H1 (cell line): Measurements from ENCODE around the gene TCEAL4. TPM values are rescaled to one million over a fixed set of nuclear protein-coding genes. Genes with fewer than 3 reads are reported as not detected.

Source experiments
- CTCF ChIA-PET: fragments of 300-600 bp; sonication (Branson Sonifier 250); formaldehyde crosslinking; loops from one replicate; lab custom pipeline; 2021; ENCODE audit not compliant: partially characterized antibody; lab: Charles Lee
- POLR2A ChIA-PET: fragments of 300-600 bp; sonication (Branson Sonifier 250); formaldehyde crosslinking; loops from one replicate; lab custom pipeline; 2021; ENCODE audit warnings: inconsistent platforms; ENCODE audit not compliant: partially characterized antibody; lab: Charles Lee
- DNase-seq, 2 experiments: peaks; one replicate each; pipeline versions ENCODE4 v3.0.0 to v3.0.0-alpha.2; 2010 to 2022; ENCODE audit warnings: low spot score in 2 of 2, low read depth in 1 of 2, mixed read lengths in 1 of 2
- FAIRE-seq: peaks from 2 replicates; lab custom pipeline; 2011; peaks lifted over from hg19 to GRCh38; lab: Jason Lieb, UNC
- H2AFZ ChIP-seq: 2 replicates; pipeline ENCODE4 v1.8.1; 2012; ENCODE audit warnings: low read length, inconsistent platforms
- H2AK5ac ChIP-seq: 2 replicates; pipeline ENCODE4 v1.6.1; 2013; ENCODE audit warnings: low read depth, low read length
- H2BK120ac ChIP-seq: replicated peaks from 2 replicates; pipeline ENCODE3; 2013; ENCODE audit warnings: low read depth, low read length, inconsistent platforms
- H2BK12ac ChIP-seq: 2 replicates; pipeline ENCODE4 v1.6.1; 2013; ENCODE audit warnings: low read depth, low read length
- H2BK15ac ChIP-seq: 2 replicates; pipeline ENCODE4 v1.6.1; 2013; ENCODE audit warnings: low read length
- H2BK20ac ChIP-seq: 2 replicates; pipeline ENCODE4 v1.6.1; 2013; ENCODE audit warnings: low read length
- H2BK5ac ChIP-seq: 2 replicates; pipeline ENCODE4 v1.6.1; 2013; ENCODE audit warnings: low read depth, low read length
- H3K14ac ChIP-seq: 2 replicates; pipeline ENCODE4 v1.6.1; 2013; ENCODE audit warnings: inconsistent platforms; ENCODE audit not compliant: insufficient read length
- H3K18ac ChIP-seq: 2 replicates; pipeline ENCODE4 v1.6.1; 2013; ENCODE audit warnings: low read length; ENCODE audit errors: extremely low read depth
- H3K23ac ChIP-seq: 2 replicates; pipeline ENCODE4 v1.6.1; 2013; ENCODE audit warnings: inconsistent platforms; ENCODE audit not compliant: insufficient read length
- H3K23me2 ChIP-seq: 2 replicates; pipeline ENCODE4 v1.6.1; 2013; ENCODE audit warnings: low read depth, low read length
- H3K27ac ChIP-seq: 2 replicates; pipeline ENCODE4 v1.6.1; 2011; ENCODE audit warnings: low read depth, low read length, inconsistent platforms
- H3K27me3 ChIP-seq, 4 experiments: replicated peaks in 1 of 4; 1 replicate in 1 of 4; 2 replicates in 3 of 4; pipeline versions ENCODE4 v1.6.1 to v1.8.1; 2011 to 2013; ENCODE audit warnings: low read length in 3 of 4, mild to moderate bottlenecking in 3 of 4, inconsistent platforms in 2 of 4, mixed read lengths in 2 of 4, moderate library complexity in 1 of 4; ENCODE audit not compliant: control insufficient read depth in 3 of 4, insufficient read depth in 3 of 4; ENCODE audit errors: extremely low read depth in 1 of 4
- H3K36me3 ChIP-seq, 4 experiments: 2 replicates each; pipeline versions ENCODE4 v1.6.1 to v1.8.1; 2011 to 2013; ENCODE audit warnings: mild to moderate bottlenecking in 4 of 4, low read length in 3 of 4, moderate library complexity in 2 of 4, control low read depth in 1 of 4, inconsistent platforms in 1 of 4; ENCODE audit not compliant: insufficient read depth in 4 of 4, control insufficient read depth in 2 of 4
- H3K4ac ChIP-seq: replicated peaks from 2 replicates; pipeline ENCODE3; 2013; ENCODE audit warnings: low read length, low read depth, mixed read lengths, inconsistent platforms; ENCODE audit not compliant: insufficient read length
- H3K4me1 ChIP-seq, 4 experiments: replicated peaks in 1 of 4; 1 replicate in 1 of 4; 2 replicates in 3 of 4; pipeline versions ENCODE4 v1.6.1 to v1.8.1; 2011 to 2013; ENCODE audit warnings: low read length in 3 of 4, inconsistent platforms in 2 of 4, mixed read lengths in 1 of 4; ENCODE audit not compliant: insufficient read depth in 4 of 4, control insufficient read depth in 3 of 4
- H3K4me2 ChIP-seq, 2 experiments: 2 replicates each; pipeline versions ENCODE4 v1.6.1 to v1.8.1; 2011 to 2013; ENCODE audit warnings: low read depth in 2 of 2, low read length in 2 of 2, control low read depth in 1 of 2, inconsistent platforms in 1 of 2, mild to moderate bottlenecking in 1 of 2; ENCODE audit not compliant: insufficient read depth in 1 of 2
- H3K4me3 ChIP-seq, 4 experiments: fragments of 200-600, 300-600 bp in 1 of 4; sonication (generic), shearing (Covaris generic), sonication (Bioruptor Twin) in 1 of 4; 2 replicates each; pipeline versions ENCODE4 v1.5.1 to v1.8.1; 2011 to 2016; ENCODE audit warnings: low read length in 4 of 4, low read depth in 3 of 4, control low read depth in 2 of 4, inconsistent platforms in 2 of 4, mild to moderate bottlenecking in 2 of 4, mixed read lengths in 1 of 4, moderate library complexity in 1 of 4; ENCODE audit not compliant: insufficient read depth in 2 of 4; ENCODE audit errors: extremely low read depth in 1 of 4
- H3K56ac ChIP-seq: replicated peaks from 2 replicates; pipeline ENCODE3; 2013; ENCODE audit warnings: low read depth, mild to moderate bottlenecking, mixed read lengths, low read length, inconsistent platforms; ENCODE audit not compliant: insufficient read length
- H3K79me1 ChIP-seq: 2 replicates; pipeline ENCODE4 v1.6.1; 2013; ENCODE audit warnings: low read depth, low read length, control low read depth
- H3K79me2 ChIP-seq, 2 experiments: 2 replicates each; pipeline versions ENCODE4 v1.6.1 to v1.8.1; 2012 to 2013; ENCODE audit warnings: low read length in 2 of 2, mild to moderate bottlenecking in 2 of 2, inconsistent platforms in 1 of 2; ENCODE audit not compliant: insufficient read depth in 2 of 2, control insufficient read depth in 1 of 2
- H3K9ac ChIP-seq, 4 experiments: replicated peaks in 1 of 4; 1 replicate in 1 of 4; 2 replicates in 3 of 4; pipeline versions ENCODE4 v1.6.1 to v1.8.1; 2011 to 2013; ENCODE audit warnings: low read depth in 3 of 4, low read length in 3 of 4, control low read depth in 2 of 4, mild to moderate bottlenecking in 2 of 4, moderate library complexity in 2 of 4, inconsistent platforms in 1 of 4; ENCODE audit errors: extremely low read depth in 1 of 4
- H3K9me3 ChIP-seq, 2 experiments: 2 replicates each; pipeline versions ENCODE4 v1.6.1 to v1.8.1; 2012 to 2013; ENCODE audit warnings: mild to moderate bottlenecking in 2 of 2, moderate library complexity in 2 of 2, control low read depth in 1 of 2, inconsistent platforms in 1 of 2, low read depth in 1 of 2, low read length in 1 of 2, mixed read lengths in 1 of 2; ENCODE audit not compliant: insufficient read depth in 2 of 2
- H4K20me1 ChIP-seq, 2 experiments: replicated peaks in 1 of 2; 2 replicates each; pipeline versions ENCODE3 to v1.8.1; 2011 to 2013; ENCODE audit warnings: inconsistent platforms in 2 of 2, low read length in 2 of 2, mild to moderate bottlenecking in 1 of 2; ENCODE audit not compliant: insufficient read depth in 2 of 2, control insufficient read depth in 1 of 2
- H4K5ac ChIP-seq: 2 replicates; pipeline ENCODE4 v1.6.1; 2013; ENCODE audit warnings: low read length, low read depth, mixed read lengths, inconsistent platforms; ENCODE audit not compliant: insufficient read length
- H4K8ac ChIP-seq: 2 replicates; pipeline ENCODE4 v1.8.0; 2013; ENCODE audit warnings: mild to moderate bottlenecking, moderate library complexity, low read length, inconsistent platforms; ENCODE audit not compliant: insufficient read depth; ENCODE audit errors: extremely low read depth
- H4K91ac ChIP-seq: replicated peaks from 2 replicates; pipeline ENCODE3; 2013; ENCODE audit warnings: low read length, mixed read lengths, inconsistent platforms; ENCODE audit not compliant: insufficient read length
- BCL11A ChIP-seq, 2 experiments: IDR thresholded peaks; one replicate each; pipeline ENCODE4 v1.6.1; 2011; ENCODE audit warnings: low read depth in 2 of 2, low read length in 2 of 2, mild to moderate bottlenecking in 2 of 2
- BRCA1 ChIP-seq: IDR thresholded peaks from 2 replicates; pipeline ENCODE4 v1.6.1; 2012; ENCODE audit warnings: low read depth, low read length, improper control_type of control experiment
- CEBPB ChIP-seq: IDR thresholded peaks from 2 replicates; pipeline ENCODE4 v1.6.1; 2012; ENCODE audit warnings: low read depth, low read length
- EP300 ChIP-seq, 2 experiments: IDR thresholded peaks; 1 replicate in 1 of 2; 2 replicates in 1 of 2; pipeline ENCODE4 v1.6.1; 2011 to 2012; ENCODE audit warnings: low read depth in 2 of 2, low read length in 2 of 2, mild to moderate bottlenecking in 2 of 2, borderline replicate concordance in 1 of 2, inconsistent platforms in 1 of 2, moderate library complexity in 1 of 2
- GABPA ChIP-seq: IDR thresholded peaks from 2 replicates; pipeline ENCODE4 v1.6.1; 2011; ENCODE audit warnings: mild to moderate bottlenecking, low read length, moderate library complexity, borderline replicate concordance; ENCODE audit not compliant: insufficient read depth
- JUN ChIP-seq: IDR thresholded peaks from 2 replicates; pipeline ENCODE4 v1.6.1; 2011; ENCODE audit warnings: low read depth, mild to moderate bottlenecking, improper control_type of control experiment, low read length
- KDM1A ChIP-seq: fragments of 200-600, 300-600 bp; sonication (generic); IDR thresholded peaks from 2 replicates; pipeline ENCODE4 v1.7.1; 2016; ENCODE audit warnings: mild to moderate bottlenecking, low read length, borderline replicate concordance
- KDM4A ChIP-seq: IDR thresholded peaks from one replicate; pipeline ENCODE4 v1.7.1; 2012; ENCODE audit warnings: low read depth, mild to moderate bottlenecking, moderate library complexity, low read length, inconsistent platforms; ENCODE audit not compliant: severe bottlenecking
- KDM5A ChIP-seq: fragments of 200-600 bp; IDR thresholded peaks from 2 replicates; pipeline ENCODE4 v1.7.1; 2012; ENCODE audit warnings: mild to moderate bottlenecking, low read length, inconsistent platforms, mixed read lengths
- NRF1 ChIP-seq: IDR thresholded peaks from 2 replicates; pipeline ENCODE4 v1.6.1; 2011; ENCODE audit warnings: mild to moderate bottlenecking, low read depth, low read length, improper control_type of control experiment
- RAD21 ChIP-seq, 2 experiments: IDR thresholded peaks in 1 of 2; conservative IDR thresholded peaks in 1 of 2; 2 replicates each; pipeline ENCODE4 v1.6.1; 2011; ENCODE audit warnings: low read depth in 2 of 2, low read length in 2 of 2, improper control_type of control experiment in 1 of 2, inconsistent platforms in 1 of 2, mild to moderate bottlenecking in 1 of 2, moderate library complexity in 1 of 2
- SIX5 ChIP-seq: IDR thresholded peaks from 2 replicates; pipeline ENCODE4 v1.6.1; 2011; ENCODE audit warnings: mild to moderate bottlenecking, low read depth, low read length
- TAF1 ChIP-seq: IDR thresholded peaks from 2 replicates; pipeline ENCODE4 v1.6.1; 2011; ENCODE audit warnings: mild to moderate bottlenecking, low read depth, low read length
- TAF7 ChIP-seq: optimal IDR thresholded peaks from 2 replicates; pipeline ENCODE3; 2011; ENCODE audit warnings: low read depth, mild to moderate bottlenecking, inconsistent platforms, low read length, moderate library complexity, borderline replicate concordance
- whole genome bisulfite sequencing, 2 experiments: shearing (Covaris generic) in 1 of 2; methylation state at CpG; one replicate each; pipeline versions ENCODE4 v1.1.6 to v1.1.7; 2013 to 2015; ENCODE audit warnings: low lambda C conversion rate in 2 of 2, mixed read lengths in 2 of 2, inconsistent platforms in 1 of 2, low coverage in 1 of 2, missing lambda C conversion rate in 1 of 2; ENCODE audit not compliant: insufficient replicate concordance in 2 of 2, insufficient coverage in 1 of 2, insufficient read length in 1 of 2; ENCODE audit errors: extremely low coverage in 1 of 2, missing lambda C conversion rate in 1 of 2; 5-methylcytosine and 5-hydroxymethylcytosine counted together
- polyA plus RNA-seq, 7 experiments: library from polyadenylated mRNA; depleted of rRNA in 3 of 7; stranded (reverse) in 5 of 7; unstranded in 2 of 7; fragments of >200 nt in 5 of 7; fragments of 200-250 nt in 2 of 7; gene quantifications; 1 replicate in 5 of 7; 2 replicates in 1 of 7; 4 replicates in 1 of 7; pipeline versions ENCODE4 v1.2.1 to v1.2.3, GENCODE V29; 2011 to 2013; ENCODE audit warnings: missing spikeins in 2 of 7, mixed read lengths in 2 of 7
- total RNA-seq: library from RNA; stranded (reverse); fragmentation: NEBNext Ultra II Directional; extraction: Animal tissue kit (Norgen Biotek cat#: 25700); gene quantifications from 2 replicates; pipeline ENCODE4 v1.2.1, GENCODE V29; 2021

Gene TCEAL4
- total and polyA plus RNA-seq, 2 of the 8 experiments (the other 6 are each of a cell fraction or from before 2014, with no cell fraction given) = 10.1 to 53.0 TPM

GRCh38 chrX:103624111-103624510 lies 38.8 kb downstream of the TCEAL4 start:
- H3K27ac ChIP-seq = no peak overlapping the region
- no peaks in the 10 kb centered on the region for H3K36me3 ChIP-seq
- H2BK20ac ChIP-seq = no peak overlapping the region
- no peak overlapping the region for H4K91ac ChIP-seq
- H3K4me2 ChIP-seq = no peak overlapping the region
- no peak overlapping the region for H2AK5ac ChIP-seq
- H3K14ac ChIP-seq = no peak overlapping the region
- no peaks in the 10 kb centered on the region for H3K9me3 ChIP-seq
- no peak for TF ChIP-seq RAD21 (IDR thresholded peaks at IDR 0.05 in 1 of 2, conservative IDR thresholded peaks at IDR 0.05 in 1 of 2; ENCODE audit: low read depth in 2 of 2, low read length in 2 of 2)
- TF ChIP-seq KDM5A = no peak
- no peak for TF ChIP-seq TAF1
- TF ChIP-seq EP300 (IDR thresholded peaks at IDR 0.05; ENCODE audit: borderline replicate concordance in 1 of 2, low read depth in 2 of 2, low read length in 2 of 2) = no peak
- no peak for TF ChIP-seq KDM1A
- TF ChIP-seq BCL11A (IDR thresholded peaks at IDR 0.05; ENCODE audit: low read depth in 2 of 2, low read length in 2 of 2) = no peak
- TF ChIP-seq GABPA = no peak
- TF ChIP-seq SIX5 = no peak
- TF ChIP-seq BRCA1 = no peak
- TF ChIP-seq KDM4A = no peak
- TF ChIP-seq CEBPB = no peak
- TF ChIP-seq TAF7 = no peak
- TF ChIP-seq NRF1 = no peak
- no peak for TF ChIP-seq JUN
- 0 out of 2 replicates have a peak, but pooled peaks cover 3% of the 10 kb centered on the region for H3K23me2 ChIP-seq
- no peak overlapping the region for H4K8ac ChIP-seq
- CTCF ChIA-PET = no interaction called here
- H4K5ac ChIP-seq = no peak overlapping the region
- no peak overlapping the region for H3K4ac ChIP-seq
- H3K79me2 ChIP-seq = no peaks in the 10 kb centered on the region
- no peak overlapping the region for H3K56ac ChIP-seq
- H3K27me3 ChIP-seq = no peaks in the 10 kb centered on the region
- no peaks in the 10 kb centered on the region for H3K4me1 ChIP-seq
- no peak overlapping the region for H2BK15ac ChIP-seq
- H2BK12ac ChIP-seq = no peak overlapping the region
- H4K20me1 ChIP-seq = no peaks in the 10 kb centered on the region
- H3K79me1 ChIP-seq = no peaks in the 10 kb centered on the region
- FAIRE-seq (no peak), DNase-seq (no peak)
- no peak overlapping the region for H2AFZ ChIP-seq
- H3K23ac ChIP-seq = no peak overlapping the region
- H2BK5ac ChIP-seq = no peak overlapping the region
- no peak overlapping the region for H2BK120ac ChIP-seq
- H3K18ac ChIP-seq = no peak overlapping the region
- 65% methylated on average over 4 of the region's 4 CpGs; no CpG with 5 or more reads in 1 of the 2 experiments for WGBS, 2 experiments
- POLR2A ChIA-PET = no interaction called here
- no peak overlapping the region for H3K4me3 ChIP-seq
- H3K9ac ChIP-seq = no peak overlapping the region
